Amniotic stem cell (primary cell): ENCODE measurements around the gene ARL8B.
A peak's percentile ranks its signal among the peaks of the same experiment; 100 is the strongest.
"Not testable (repeated sequence)": the region's sequence is repeated elsewhere in the genome, so short reads cannot be mapped to it uniquely, and the experiment has no call there.

Source experiments
- DNase-seq: peaks from one replicate; lab custom pipeline; 2025; lab: John Stamatoyannopoulos, UW

Gene ARL8B

GRCh38 chr3:5145120-5145519 is 23.0 kb downstream of the ARL8B start:
- DNase-seq: no peak

GRCh38 chr3:5147152-5147551 is 25.1 kb downstream of the ARL8B start:
- not testable (repeated sequence) for DNase-seq

- DNase-seq: no peak
These were observed 27.3 kb downstream of the ARL8B start for GRCh38 chr3:5149306-5149880.

GRCh38 chr3:5151586-5151985 is 29.5 kb downstream of the ARL8B start:
- no peak for DNase-seq

GRCh38 chr3:5153074-5153473 is 31.0 kb downstream of the ARL8B start:
- no peak for DNase-seq

GRCh38 chr3:5155241-5155640 is 33.1 kb downstream of the ARL8B start:
- DNase-seq: no peak

GRCh38 chr3:5160321-5160720 is 38.2 kb downstream of the ARL8B start:
- no peak for DNase-seq

GRCh38 chr3:5160940-5161858 is 39.1 kb downstream of the ARL8B start:
- no peak for DNase-seq

- DNase-seq: peak; percentile 18
These were observed 40.0 kb downstream of the ARL8B start for GRCh38 chr3:5162102-5162501.

- DNase-seq: no peak
These were observed 43.6 kb downstream of the ARL8B start for GRCh38 chr3:5165698-5166097.

GRCh38 chr3:5166846-5167245 is 44.8 kb downstream of the ARL8B start:
- DNase-seq: no peak

GRCh38 chr3:5168110-5168509 is 46.0 kb downstream of the ARL8B start:
- DNase-seq: no peak

- no peak for DNase-seq
These were observed 47.7 kb downstream of the ARL8B start for GRCh38 chr3:5169807-5170206.

GRCh38 chr3:5170975-5171374 is 48.9 kb downstream of the ARL8B start:
- DNase-seq: no peak

- DNase-seq: no peak
These were observed 49.9 kb downstream of the ARL8B start for GRCh38 chr3:5172018-5172417.

- DNase-seq: not testable (repeated sequence)
These were observed 56.9 kb downstream of the ARL8B start for GRCh38 chr3:5179036-5179435.

GRCh38 chr3:5181469-5182141 is 59.5 kb downstream of the ARL8B start:
- no peak for DNase-seq

- not testable (repeated sequence) for DNase-seq
These were observed 61.6 kb downstream of the ARL8B start for GRCh38 chr3:5183714-5184113.

- no peak for DNase-seq
These were observed 62.4 kb downstream of the ARL8B start for GRCh38 chr3:5184499-5184898.

GRCh38 chr3:5185093-5185673 is 63.1 kb downstream of the ARL8B start:
- DNase-seq: no peak

- DNase-seq: no peak
These were observed 64.2 kb downstream of the ARL8B start for GRCh38 chr3:5186089-5186857.

- DNase-seq: no peak
These were observed 64.7 kb downstream of the ARL8B start for GRCh38 chr3:5186858-5187155.
